Sigmoid colon (tissue), 4 donors: ENCODE data around the gene MSI1.

ENCODE experiments used
- CTCF ChIP-seq, 4 experiments: fragments of 450-650 bp in 3 of 4; fragments of 200-600 bp in 1 of 4; IDR thresholded peaks; one replicate each; pipeline ENCODE4 v1.5.1; 2016 to 2019; ENCODE audit warnings: antibody characterized with exemption in 4 of 4, mild to moderate bottlenecking in 3 of 4, moderate library complexity in 2 of 4
- POLR2AphosphoS5 ChIP-seq, 4 donors: sonication (generic); formaldehyde crosslinking; IDR thresholded peaks; one replicate each; pipeline ENCODE4 v1.6.1; 2017; ENCODE audit warnings: antibody characterized with exemption in 4 of 4

GRCh38 chr12:120376934-120377572 is 8.1 kb upstream of the MSI1 start:
- TF ChIP-seq CTCF (IDR thresholded peaks at IDR 0.05): no peak
- TF ChIP-seq POLR2AphosphoS5 (IDR thresholded peaks at IDR 0.05): no peak
